Right ventricle myocardium superior (tissue), 1 donor: ENCODE measurements around the gene SLC38A4. TPM values are rescaled to one million over a fixed set of nuclear protein-coding genes. Genes with fewer than 3 reads are reported as not detected.
A peak's percentile ranks its signal among the peaks of the same experiment; 100 is the strongest.
"Not testable (repeated sequence)": the region's sequence is repeated elsewhere in the genome, so short reads cannot be mapped to it uniquely, and the experiment has no call there.

ENCODE experiments used
- ATAC-seq: fragments of 200-7000 bp; cut with Tn5 transposase; one replicate; pipeline ENCODE4 v1.9.1; 2020; ENCODE audit warnings: mild to moderate bottlenecking; ENCODE audit not compliant: poor library complexity
- DNase-seq: peaks from one replicate; pipeline ENCODE4 v3.0.0-alpha.2; 2020
- intact Hi-C: fragments of 100-400 bp; cut with DNase I; formaldehyde crosslinking; loops from one replicate; pipeline ENCODE4 v1.11.2; 2022
- total RNA-seq: library from RNA; stranded (reverse); fragmentation: NEBNext Ultra II Directional; extraction: Animal tissue kit (Norgen Biotek cat#: 25700); gene quantifications from one replicate; pipeline ENCODE4 v1.2.1, GENCODE V29; 2021
- donor health status: DM: no; HTN: yes; CAD: no; lungs with severe emphysema.

SLC38A4 gene
- total RNA-seq, 1 donor from 2014 or later, result 2.3 TPM

GRCh38 chr12:46785382-46785781 lies 40.4 kb downstream of the SLC38A4 start:
- DNase-seq, result no peak
- intact Hi-C loops, result no loop called here
- no peak for ATAC-seq

- DNase-seq (no peak), ATAC-seq (no peak)
- intact Hi-C loops, result no loop called here
These were observed 41.9 kb downstream of the SLC38A4 start for GRCh38 chr12:46783871-46784270.

GRCh38 chr12:46779879-46780278 lies 45.9 kb downstream of the SLC38A4 start:
- no peak for DNase-seq
- intact Hi-C loops, result no loop called here
- ATAC-seq, result no peak

GRCh38 chr12:46779063-46779462 lies 46.7 kb downstream of the SLC38A4 start:
- ATAC-seq, result no peak
- DNase-seq, result no peak
- intact Hi-C loops, result no loop called here

- ATAC-seq, result no peak
- DNase-seq, result no peak
- intact Hi-C loops, result no loop called here
These were observed 47.4 kb downstream of the SLC38A4 start for GRCh38 chr12:46778415-46778814.

GRCh38 chr12:46777587-46777986 lies 48.2 kb downstream of the SLC38A4 start:
- DNase-seq, result no peak
- no peak for ATAC-seq
- intact Hi-C loops, result no loop called here

- DNase-seq, result no peak
- intact Hi-C loops, result no loop called here
- no peak for ATAC-seq
These were observed 50.0 kb downstream of the SLC38A4 start for GRCh38 chr12:46775796-46776195.

GRCh38 chr12:46774322-46774633 lies 51.5 kb downstream of the SLC38A4 start:
- DNase-seq (no peak), ATAC-seq (peak; percentile 42)
- intact Hi-C loops, result no loop called here

GRCh38 chr12:46773586-46774321 lies 52.0 kb downstream of the SLC38A4 start:
- intact Hi-C loops, result no loop called here
- ATAC-seq (peak; percentile 33), DNase-seq (no peak)

- intact Hi-C loops, result no loop called here
- DNase-seq (no peak), ATAC-seq (no peak)
These were observed 54.4 kb downstream of the SLC38A4 start for GRCh38 chr12:46771268-46771827.

- no peak for DNase-seq
- intact Hi-C loops, result no loop called here
- peak; percentile 90 for ATAC-seq
These were observed 55.2 kb downstream of the SLC38A4 start for GRCh38 chr12:46770501-46771183.

GRCh38 chr12:46764005-46764404 lies 61.8 kb downstream of the SLC38A4 start:
- DNase-seq (no peak), ATAC-seq (no peak)
- intact Hi-C loops, result no loop called here

GRCh38 chr12:46763230-46763629 lies 62.6 kb downstream of the SLC38A4 start:
- intact Hi-C loops, result no loop called here
- ATAC-seq (no peak), DNase-seq (no peak)

- intact Hi-C loops, result no loop called here
- DNase-seq (no peak), ATAC-seq (no peak)
These were observed 71.2 kb downstream of the SLC38A4 start for GRCh38 chr12:46754550-46754949.

- ATAC-seq, result no peak
- intact Hi-C loops, result no loop called here
- DNase-seq, result no peak
These were observed 73.4 kb downstream of the SLC38A4 start for GRCh38 chr12:46752396-46752795.

- intact Hi-C loops, result no loop called here
- no peak for DNase-seq
These were observed 74.6 kb downstream of the SLC38A4 start for GRCh38 chr12:46751173-46751572.

GRCh38 chr12:46749322-46749721 lies 76.5 kb downstream of the SLC38A4 start:
- intact Hi-C loops, result no loop called here
- ATAC-seq (no peak), DNase-seq (no peak)

More at GRCh38 chr12:46751173-46751572, 74.6 kb downstream of the SLC38A4 start:
- ATAC-seq, result no peak

- DNase-seq (no peak), ATAC-seq (no peak)
- intact Hi-C loops, result no loop called here
These were observed 81.5 kb downstream of the SLC38A4 start for GRCh38 chr12:46744283-46744682.

- no peak for ATAC-seq
- DNase-seq, result no peak
- intact Hi-C loops, result no loop called here
These were observed 82.3 kb downstream of the SLC38A4 start for GRCh38 chr12:46743456-46743855.

GRCh38 chr12:46742271-46742670 lies 83.5 kb downstream of the SLC38A4 start:
- ATAC-seq, DNase-seq, intact Hi-C loops: not testable (repeated sequence)
